Measurements from ENCODE around the gene TRMT2A.

Gene TRMT2A

DNA sequence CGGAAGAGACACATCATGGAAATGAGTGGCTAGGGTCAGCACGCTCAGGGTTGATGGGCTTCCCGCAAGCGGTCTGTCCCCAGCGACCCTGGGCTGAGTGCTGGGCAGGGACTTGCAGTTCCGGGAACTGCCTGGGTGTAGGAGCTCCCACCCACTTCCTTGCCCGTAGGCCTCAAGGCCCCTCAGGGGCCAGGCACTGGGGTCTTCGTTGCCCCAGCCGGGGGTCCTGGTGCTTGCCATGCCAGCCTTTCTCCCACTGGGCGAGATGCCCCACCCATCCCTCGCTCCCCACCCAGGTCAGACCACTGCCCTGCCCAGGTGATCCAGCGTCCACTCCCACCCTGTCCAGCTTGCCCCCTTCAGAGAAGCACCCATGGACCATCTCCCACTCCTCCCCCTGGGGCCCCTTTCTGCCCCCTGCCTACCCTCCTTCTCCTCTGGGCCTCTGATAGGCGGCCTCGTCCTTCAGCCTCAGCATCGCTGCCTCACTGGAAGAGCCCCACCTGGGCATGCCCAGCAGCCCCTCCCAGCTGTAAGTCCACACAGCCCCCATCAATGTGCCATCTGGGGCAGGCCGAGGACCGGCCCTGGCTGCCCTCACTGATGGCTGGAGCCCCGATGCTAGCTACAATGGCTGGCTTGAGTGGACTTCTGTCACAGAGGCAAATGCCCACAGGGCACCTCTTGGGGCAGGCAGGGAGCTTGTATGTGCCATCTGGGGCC is 54.8 kb downstream of the TRMT2A start:
- DNase-seq = no peak
